Measurements from ENCODE around the gene ITGBL1.

ITGBL1 gene

GRCh38 chr13:101415358-101416174 lies 36.9 kb upstream of the ITGBL1 start:
- no peak for DNase-seq (ENCODE audit: low spot score)
- CTCF ChIA-PET, result interaction anchor here (0.6 kb wide), 1 partner anchor 1260 kb away, joined by 5 read pairs; no protein-coding TSS in a partner anchor

GRCh38 chr13:101416181-101417042 lies 36.1 kb upstream of the ITGBL1 start, which contains the start of gene NALCN:
Gene NALCN, minus strand, starts transcription at chr13:101416508. Its CDS starts 17,382 bp downstream, at chr13:101399126.
- TF ChIP-seq CTCF (conservative IDR thresholded peaks at IDR 0.05; ENCODE audit: low read depth), result no peak
- DNase-seq (ENCODE audit: low spot score), result peak; percentile 28
- ChIA-PET POLR2A (ENCODE audit: low non-redundant PET) (no interaction called here), CTCF (interaction anchor here (0.6 kb wide), 1 partner anchor 1261 kb away, joined by 5 read pairs; no protein-coding TSS in a partner anchor)
- H3K27ac ChIP-seq, result peak within 1 kb of the TSS; percentile 42

More at GRCh38 chr13:101415358-101416174, 36.9 kb upstream of the ITGBL1 start:
- no peak overlapping the region for H3K27ac ChIP-seq
- POLR2A ChIA-PET (ENCODE audit: low non-redundant PET), result no interaction called here
- no peak for TF ChIP-seq CTCF (conservative IDR thresholded peaks at IDR 0.05; ENCODE audit: low read depth)

- POLR2A ChIA-PET (ENCODE audit: low non-redundant PET), result no interaction called here
- peak overlapping the region; percentile 42 for H3K27ac ChIP-seq
- CTCF ChIA-PET, result no interaction called here
- TF ChIP-seq CTCF (conservative IDR thresholded peaks at IDR 0.05; ENCODE audit: low read depth), result no peak
- DNase-seq (ENCODE audit: low spot score), result peak; percentile 38
Observed at GRCh38 chr13:101417043-101417406, 35.5 kb upstream of the ITGBL1 start.

GRCh38 chr13:101417501-101417900 lies 35.0 kb upstream of the ITGBL1 start:
- no peak for TF ChIP-seq CTCF (conservative IDR thresholded peaks at IDR 0.05; ENCODE audit: low read depth)
- H3K27ac ChIP-seq, result no peak overlapping the region
- ChIA-PET CTCF (no interaction called here), POLR2A (ENCODE audit: low non-redundant PET) (no interaction called here)
- no peak for DNase-seq (ENCODE audit: low spot score)

GRCh38 chr13:101423872-101424271 lies 28.6 kb upstream of the ITGBL1 start:
- TF ChIP-seq CTCF (conservative IDR thresholded peaks at IDR 0.05; ENCODE audit: low read depth), result no peak
- H3K27ac ChIP-seq, result no peak overlapping the region
- POLR2A ChIA-PET (ENCODE audit: low non-redundant PET), result no interaction called here
- CTCF ChIA-PET, result no interaction called here
- DNase-seq (ENCODE audit: low spot score), result no peak

- no peak for DNase-seq (ENCODE audit: low spot score)
- no peak for TF ChIP-seq CTCF (conservative IDR thresholded peaks at IDR 0.05; ENCODE audit: low read depth)
- H3K27ac ChIP-seq, result no peak overlapping the region
- ChIA-PET CTCF (no interaction called here), POLR2A (ENCODE audit: low non-redundant PET) (no interaction called here)
Observed at GRCh38 chr13:101424381-101425155, 27.9 kb upstream of the ITGBL1 start.

Data from RWPE1 (cell line).